WI38 (cell line): ENCODE data around the gene ARHGAP9.
A peak's percentile ranks its signal among the peaks of the same experiment; 100 is the strongest.

Experiments used
- H3K4me3 ChIP-seq: 2 replicates; pipeline ENCODE4 v1.5.1; 2011; ENCODE audit warnings: low read depth, mild to moderate bottlenecking, control low read depth, low read length
- CTCF ChIP-seq: IDR thresholded peaks from 2 replicates; pipeline ENCODE4 v1.5.1; 2012; ENCODE audit warnings: low read depth, mild to moderate bottlenecking, control low read depth, low read length

Gene ARHGAP9

GRCh38 chr12:57524814-57525614, 45.3 kb upstream of the ARHGAP9 start:
- TF ChIP-seq CTCF, result no peak
- no peak overlapping the region for H3K4me3 ChIP-seq

- H3K4me3 ChIP-seq, result peak overlapping the region; percentile 85
- no peak for TF ChIP-seq CTCF
Measured at GRCh38 chr12:57523706-57524614, 44.3 kb upstream of the ARHGAP9 start.

- H3K4me3 ChIP-seq, result peak overlapping the region; percentile 85
- no peak for TF ChIP-seq CTCF
Measured at GRCh38 chr12:57522887-57523705, 43.4 kb upstream of the ARHGAP9 start.

GRCh38 chr12:57522011-57522886, 42.6 kb upstream of the ARHGAP9 start, which contains the start of gene MBD6:
Gene MBD6 (plus strand): TSS chr12:57522824. CDS start chr12:57524304, 1,480 bp downstream.
- H3K4me3 ChIP-seq, result peak within 1 kb of the TSS; percentile 85
- no peak for TF ChIP-seq CTCF

GRCh38 chr12:57521525-57522010, 41.9 kb upstream of the ARHGAP9 start:
- H3K4me3 ChIP-seq, result peak overlapping the region; percentile 35
- no peak for TF ChIP-seq CTCF

GRCh38 chr12:57520053-57520818, 40.6 kb upstream of the ARHGAP9 start, which contains the start of gene DDIT3:
Gene DDIT3 (minus strand): TSS chr12:57520514. CDS start chr12:57517406, 3,108 bp downstream.
- H3K4me3 ChIP-seq, result peak within 1 kb of the TSS; percentile 99

More at GRCh38 chr12:57520053-57520818, 40.6 kb upstream of the ARHGAP9 start, which contains the start of gene DDIT3:
- TF ChIP-seq CTCF, result no peak
